Keratinocyte (primary cell): Measurements from ENCODE around the gene CHN2. TPM values are rescaled to one million over a fixed set of nuclear protein-coding genes. Genes with fewer than 3 reads are reported as not detected.

Experiments
- DNase-seq: peaks from one replicate; pipeline ENCODE4 v3.0.0-alpha.2; 2011; ENCODE audit warnings: low read depth, missing footprints, low spot score
- FAIRE-seq: peaks from 2 replicates; lab custom pipeline; 2011; peaks lifted over from hg19 to GRCh38; lab: Jason Lieb, UNC
- H2AFZ ChIP-seq: 2 replicates; pipeline ENCODE4 v1.6.0; 2012; ENCODE audit warnings: low read length, control low read depth, inconsistent platforms; ENCODE audit not compliant: control insufficient read depth
- H3K27ac ChIP-seq: 2 replicates; pipeline ENCODE4 v1.5.1; 2011; ENCODE audit warnings: low read length; ENCODE audit not compliant: control insufficient read depth, insufficient read depth
- H3K27me3 ChIP-seq: 3 replicates; pipeline ENCODE4 v1.6.0; 2011; ENCODE audit warnings: low read length; ENCODE audit not compliant: control insufficient read depth, insufficient read depth; ENCODE audit errors: extremely low read depth
- H3K36me3 ChIP-seq, 2 experiments: 2 replicates in 1 of 2; 3 replicates in 1 of 2; pipeline ENCODE4 v1.5.1; 2011; ENCODE audit warnings: low read length in 2 of 2, mild to moderate bottlenecking in 1 of 2; ENCODE audit not compliant: control insufficient read depth in 2 of 2, insufficient read depth in 2 of 2; ENCODE audit errors: extremely low read depth in 1 of 2
- H3K4me1 ChIP-seq: 3 replicates; pipeline ENCODE4 v1.5.1; 2011; ENCODE audit warnings: low read length; ENCODE audit not compliant: control insufficient read depth, insufficient read depth; ENCODE audit errors: extremely low read depth
- H3K4me2 ChIP-seq: 3 replicates; pipeline ENCODE4 v1.6.0; 2011; ENCODE audit warnings: low read depth, low read length; ENCODE audit not compliant: control insufficient read depth, insufficient read depth; ENCODE audit errors: extremely low read depth
- H3K4me3 ChIP-seq, 3 experiments: fragments of 200-600 bp in 1 of 3; sonication (generic) in 1 of 3; 2 replicates in 2 of 3; 3 replicates in 1 of 3; pipeline ENCODE4 v1.5.1; 2011 to 2016; ENCODE audit warnings: low read length in 3 of 3, mild to moderate bottlenecking in 3 of 3, control low read depth in 2 of 3, inconsistent platforms in 1 of 3, low read depth in 1 of 3, mixed read lengths in 1 of 3, mixed run types in 1 of 3, moderate library complexity in 1 of 3; ENCODE audit not compliant: control insufficient read depth in 2 of 3, insufficient read depth in 2 of 3; ENCODE audit errors: extremely low read depth in 1 of 3
- H3K79me2 ChIP-seq: 2 replicates; pipeline ENCODE4 v1.6.0; 2012; ENCODE audit warnings: low read length; ENCODE audit not compliant: control insufficient read depth, insufficient read depth
- H3K9ac ChIP-seq: 3 replicates; pipeline ENCODE4 v1.6.0; 2011; ENCODE audit warnings: low read length; ENCODE audit not compliant: control insufficient read depth, insufficient read depth; ENCODE audit errors: extremely low read depth
- H3K9me1 ChIP-seq: 3 replicates; pipeline ENCODE4 v1.6.0; 2011; ENCODE audit warnings: low read length; ENCODE audit not compliant: control insufficient read depth, insufficient read depth; ENCODE audit errors: extremely low read depth
- H3K9me3 ChIP-seq: 2 replicates; pipeline ENCODE4 v1.5.1; 2012; ENCODE audit warnings: low read depth, low read length; ENCODE audit not compliant: control insufficient read depth
- H4K20me1 ChIP-seq: 3 replicates; pipeline ENCODE4 v1.6.0; 2011; ENCODE audit warnings: low read length; ENCODE audit not compliant: control insufficient read depth, insufficient read depth; ENCODE audit errors: extremely low read depth
- EZH2 ChIP-seq: IDR thresholded peaks from one replicate; pipeline ENCODE4 v1.6.1; 2012; ENCODE audit warnings: inconsistent platforms, mild to moderate bottlenecking, low read length, moderate library complexity
- dilution Hi-C: fragments of 300-500 bp; cut with MboI; formaldehyde crosslinking; loops from one replicate; pipeline ENCODE4 v1.7.0; 2020; ENCODE audit warnings: low sequenced_read_pairs; ENCODE audit not compliant: extremely low pct_ligation_motif_present
- polyA plus RNA-seq, 5 experiments: library from polyadenylated mRNA; depleted of rRNA in 3 of 5; stranded (reverse) in 3 of 5; stranded (forward) in 1 of 5; unstranded in 1 of 5; fragments of >200 nt; gene quantifications; 1 replicate in 1 of 5; 2 replicates in 3 of 5; 3 replicates in 1 of 5; pipeline versions ENCODE4 v1.2.1 to v1.2.3, GENCODE V29; 2011 to 2012; ENCODE audit warnings: missing spikeins in 2 of 5, low read depth in 1 of 5, low replicate concordance in 1 of 5
- TF ChIP-seq, protein P1 (sequence below), 3 experiments: IDR thresholded peaks in 1 of 3; conservative IDR thresholded peaks in 1 of 3; optimal IDR thresholded peaks in 1 of 3; 2 replicates in 2 of 3; 3 replicates in 1 of 3; pipeline versions ENCODE3 to v1.5.1; 2011; ENCODE audit warnings: low read length in 3 of 3, mild to moderate bottlenecking in 3 of 3, moderate library complexity in 2 of 3, control low read depth in 1 of 3, inconsistent platforms in 1 of 3; ENCODE audit not compliant: insufficient read depth in 2 of 3; ENCODE audit errors: extremely low read depth in 1 of 3

CHN2 gene
- polyA plus RNA-seq, 1 donor (not counting 4 experiments of a cell fraction or from before 2014, with no cell fraction given) = 1.8 TPM

DNA sequence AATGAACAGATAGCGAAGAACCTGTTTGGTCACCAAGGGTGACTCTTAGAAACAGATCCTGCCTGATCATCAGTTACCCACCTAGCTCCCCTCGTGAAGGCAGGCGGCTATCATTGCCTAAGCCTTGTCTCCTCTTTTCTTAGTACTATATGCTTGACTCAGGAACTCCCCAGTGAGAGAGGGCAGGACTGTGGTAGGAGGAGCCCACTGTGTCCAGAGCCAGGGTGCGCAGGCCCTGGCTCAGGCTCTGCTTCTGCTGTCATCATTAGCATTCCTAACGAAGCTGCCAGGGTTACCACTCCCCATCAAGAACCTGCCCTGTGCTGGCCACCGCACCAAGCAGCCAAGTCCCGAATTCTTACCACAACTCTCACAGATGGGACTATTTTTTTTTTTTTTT is 160.8 kb downstream of the CHN2 start:
- no peak for FAIRE-seq
- Histone ChIP-seq H3K9ac (no peak overlapping the region), H3K9me3 (no peaks in the 10 kb centered on the region), H3K9me1 (no peaks in the 10 kb centered on the region), H3K27me3 (no peaks in the 10 kb centered on the region), H3K4me1 (peaks cover under 1% of the 10 kb centered on the region), H3K36me3 (no peaks in the 10 kb centered on the region), H2AFZ (no peak overlapping the region), H4K20me1 (no peaks in the 10 kb centered on the region), H3K4me3 (no peak overlapping the region), H3K4me2 (no peak overlapping the region), H3K27ac (no peak overlapping the region), H3K79me2 (no peaks in the 10 kb centered on the region)
- TF ChIP-seq, protein P1, sequence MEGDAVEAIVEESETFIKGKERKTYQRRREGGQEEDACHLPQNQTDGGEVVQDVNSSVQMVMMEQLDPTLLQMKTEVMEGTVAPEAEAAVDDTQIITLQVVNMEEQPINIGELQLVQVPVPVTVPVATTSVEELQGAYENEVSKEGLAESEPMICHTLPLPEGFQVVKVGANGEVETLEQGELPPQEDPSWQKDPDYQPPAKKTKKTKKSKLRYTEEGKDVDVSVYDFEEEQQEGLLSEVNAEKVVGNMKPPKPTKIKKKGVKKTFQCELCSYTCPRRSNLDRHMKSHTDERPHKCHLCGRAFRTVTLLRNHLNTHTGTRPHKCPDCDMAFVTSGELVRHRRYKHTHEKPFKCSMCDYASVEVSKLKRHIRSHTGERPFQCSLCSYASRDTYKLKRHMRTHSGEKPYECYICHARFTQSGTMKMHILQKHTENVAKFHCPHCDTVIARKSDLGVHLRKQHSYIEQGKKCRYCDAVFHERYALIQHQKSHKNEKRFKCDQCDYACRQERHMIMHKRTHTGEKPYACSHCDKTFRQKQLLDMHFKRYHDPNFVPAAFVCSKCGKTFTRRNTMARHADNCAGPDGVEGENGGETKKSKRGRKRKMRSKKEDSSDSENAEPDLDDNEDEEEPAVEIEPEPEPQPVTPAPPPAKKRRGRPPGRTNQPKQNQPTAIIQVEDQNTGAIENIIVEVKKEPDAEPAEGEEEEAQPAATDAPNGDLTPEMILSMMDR (optimal IDR thresholded peaks at IDR 0.05 in 1 of 3, IDR thresholded peaks at IDR 0.05 in 1 of 3, conservative IDR thresholded peaks at IDR 0.05 in 1 of 3; ENCODE audit: extremely low read depth in 1 of 3, insufficient read depth in 2 of 3, low read length in 3 of 3) = no peak
- TF ChIP-seq EZH2 = no peak
- DNase-seq = no peak
- dilution Hi-C loops = no loop called here

DNA sequence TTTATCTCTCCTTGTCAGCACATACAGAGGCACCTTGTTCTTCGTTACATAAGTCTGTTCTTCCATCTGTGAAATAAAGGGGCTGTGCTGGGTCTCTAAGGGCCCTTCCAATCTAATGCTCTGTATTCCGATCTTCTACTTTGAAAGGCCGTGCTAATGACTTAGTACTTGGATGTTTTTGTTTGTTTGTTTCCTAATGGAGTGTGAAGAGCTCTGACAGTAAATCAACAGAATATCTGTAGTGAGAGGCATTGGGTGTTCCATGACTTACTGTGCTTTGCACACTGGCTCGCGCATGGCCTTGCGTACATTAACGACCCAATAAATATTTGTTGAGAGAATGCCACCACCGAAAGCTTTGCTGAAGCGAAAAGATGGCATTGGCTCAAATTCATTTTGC is 162.1 kb downstream of the CHN2 start:
- Histone ChIP-seq H3K4me2 (no peak overlapping the region), H3K27me3 (no peaks in the 10 kb centered on the region), H3K4me3 (no peak overlapping the region), H3K36me3 (no peaks in the 10 kb centered on the region), H2AFZ (no peak overlapping the region), H4K20me1 (no peaks in the 10 kb centered on the region), H3K9me1 (no peaks in the 10 kb centered on the region), H3K79me2 (no peaks in the 10 kb centered on the region), H3K9ac (no peak overlapping the region), H3K9me3 (no peaks in the 10 kb centered on the region), H3K27ac (no peak overlapping the region), H3K4me1 (no peaks in the 10 kb centered on the region)
- FAIRE-seq (no peak), DNase-seq (no peak)
- dilution Hi-C loops = no loop called here
- TF ChIP-seq, protein P1 (optimal IDR thresholded peaks at IDR 0.05 in 1 of 3, IDR thresholded peaks at IDR 0.05 in 1 of 3, conservative IDR thresholded peaks at IDR 0.05 in 1 of 3; ENCODE audit: extremely low read depth in 1 of 3, insufficient read depth in 2 of 3, low read length in 3 of 3) = no peak
- TF ChIP-seq EZH2 = no peak
